ENCODE measurements around the gene C1QTNF3.

DNA sequence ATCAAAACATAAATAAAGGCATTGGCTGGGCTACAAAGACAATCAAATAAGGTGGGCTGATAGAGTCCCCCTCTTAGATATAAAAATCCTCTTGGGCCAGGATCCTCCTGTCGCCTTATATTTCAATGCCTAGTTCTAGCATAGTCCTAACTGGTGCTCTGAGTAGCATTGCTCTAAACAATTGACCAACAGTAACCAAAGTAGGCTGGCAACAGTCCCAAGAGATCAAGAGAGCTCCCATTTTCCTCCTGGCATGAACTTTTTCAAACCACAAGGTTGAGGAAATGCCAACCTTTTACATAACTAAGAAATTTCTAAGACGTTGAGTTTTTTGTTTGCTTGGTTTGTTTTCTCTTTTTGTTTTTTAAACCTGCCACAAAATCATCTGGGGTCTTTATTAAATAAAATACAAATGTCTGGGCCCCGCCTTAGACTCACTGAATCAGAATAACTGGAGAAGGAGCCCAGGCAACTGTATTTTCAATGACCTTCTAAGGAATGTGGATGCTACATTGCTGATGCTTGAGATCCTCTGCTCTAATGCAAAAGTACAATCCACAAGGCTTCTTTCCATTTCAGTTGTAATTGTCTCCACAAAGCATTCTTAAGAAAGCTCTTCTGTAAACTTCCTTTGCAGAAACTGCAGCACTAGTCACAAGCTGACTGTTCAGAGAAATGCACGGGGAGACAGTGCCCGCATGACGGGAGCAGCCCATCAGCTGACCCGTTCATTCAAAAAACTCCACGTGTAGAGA lies 61.4 kb downstream of the C1QTNF3 start:
- TF ChIP-seq, protein P1, sequence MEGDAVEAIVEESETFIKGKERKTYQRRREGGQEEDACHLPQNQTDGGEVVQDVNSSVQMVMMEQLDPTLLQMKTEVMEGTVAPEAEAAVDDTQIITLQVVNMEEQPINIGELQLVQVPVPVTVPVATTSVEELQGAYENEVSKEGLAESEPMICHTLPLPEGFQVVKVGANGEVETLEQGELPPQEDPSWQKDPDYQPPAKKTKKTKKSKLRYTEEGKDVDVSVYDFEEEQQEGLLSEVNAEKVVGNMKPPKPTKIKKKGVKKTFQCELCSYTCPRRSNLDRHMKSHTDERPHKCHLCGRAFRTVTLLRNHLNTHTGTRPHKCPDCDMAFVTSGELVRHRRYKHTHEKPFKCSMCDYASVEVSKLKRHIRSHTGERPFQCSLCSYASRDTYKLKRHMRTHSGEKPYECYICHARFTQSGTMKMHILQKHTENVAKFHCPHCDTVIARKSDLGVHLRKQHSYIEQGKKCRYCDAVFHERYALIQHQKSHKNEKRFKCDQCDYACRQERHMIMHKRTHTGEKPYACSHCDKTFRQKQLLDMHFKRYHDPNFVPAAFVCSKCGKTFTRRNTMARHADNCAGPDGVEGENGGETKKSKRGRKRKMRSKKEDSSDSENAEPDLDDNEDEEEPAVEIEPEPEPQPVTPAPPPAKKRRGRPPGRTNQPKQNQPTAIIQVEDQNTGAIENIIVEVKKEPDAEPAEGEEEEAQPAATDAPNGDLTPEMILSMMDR (IDR thresholded peaks at IDR 0.05) = no peak
- no peak for TF ChIP-seq POLR2A (IDR thresholded peaks at IDR 0.05)

Measured in esophagus squamous epithelium (tissue), 4 donors.